HuH-7.5 (cell line): Measurements from ENCODE around the gene THEM4.
A peak's percentile ranks its signal among the peaks of the same experiment; 100 is the strongest.

Source experiments
- DNase-seq: peaks from one replicate; pipeline ENCODE4 v3.0.0; 2011; ENCODE audit warnings: low spot score

The THEM4 gene

DNA sequence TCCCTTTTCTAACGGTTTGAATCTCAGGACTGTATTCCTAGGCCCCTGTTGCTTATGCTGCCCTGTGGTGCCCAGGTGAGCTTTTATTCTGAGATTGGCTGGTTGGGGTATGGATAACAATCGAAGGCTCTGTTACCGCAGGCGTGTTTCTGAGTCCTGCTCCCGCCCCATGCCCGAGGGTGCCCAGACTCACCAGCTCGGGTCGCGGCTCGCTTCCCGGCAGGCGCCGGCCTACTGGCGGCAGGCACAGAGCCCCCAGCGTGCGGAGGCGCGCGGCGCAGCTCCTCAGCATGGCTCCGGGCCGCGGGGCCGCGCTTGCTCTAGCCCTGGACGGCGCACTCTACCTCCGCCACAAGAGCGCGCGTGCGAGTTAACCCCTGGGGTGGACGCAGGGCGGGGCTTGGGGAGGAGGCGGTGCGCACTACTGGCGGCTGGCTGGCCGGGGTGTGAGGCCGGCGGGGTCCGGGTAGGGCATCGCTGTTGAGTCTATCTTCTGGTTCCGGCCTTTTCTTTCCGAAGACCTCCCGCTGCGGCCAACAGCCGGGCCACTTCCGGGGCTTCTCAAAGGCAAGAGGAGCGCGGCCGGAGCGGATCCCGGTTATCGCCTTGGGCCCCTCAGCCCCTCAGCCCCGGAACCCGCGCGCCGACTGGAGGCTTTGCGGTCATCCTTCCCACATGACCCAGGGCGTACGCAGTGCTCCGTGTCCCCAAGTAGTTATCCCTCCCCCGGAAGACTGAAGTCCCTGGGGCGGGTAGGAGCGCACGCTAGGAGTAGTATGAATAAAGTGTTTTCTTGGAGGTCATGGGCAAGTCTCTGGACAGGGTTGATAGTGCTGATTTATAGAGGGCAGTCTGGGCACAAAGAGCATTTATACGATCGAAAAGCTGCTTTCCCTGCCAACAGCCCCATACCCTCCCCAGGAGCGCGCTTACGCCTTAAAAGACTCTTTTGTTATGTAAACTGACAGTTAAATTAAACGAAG is at the start of gene THEM4:
Gene THEM4, minus strand, starts transcription at position 345 of the 983 bp plus-strand sequence. Its CDS starts 53 bp downstream, at position 292.
- DNase-seq = peak; percentile 96

GRCh38 chr1:151958959-151959358 is 49.6 kb upstream of the THEM4 start:
- DNase-seq = no peak

GRCh38 chr1:151956957-151957497 is 47.7 kb upstream of the THEM4 start:
- no peak for DNase-seq

- DNase-seq = no peak
Measured at GRCh38 chr1:151953409-151954094, 44.2 kb upstream of the THEM4 start.

GRCh38 chr1:151952811-151953210 is 43.5 kb upstream of the THEM4 start:
- DNase-seq = no peak

DNA sequence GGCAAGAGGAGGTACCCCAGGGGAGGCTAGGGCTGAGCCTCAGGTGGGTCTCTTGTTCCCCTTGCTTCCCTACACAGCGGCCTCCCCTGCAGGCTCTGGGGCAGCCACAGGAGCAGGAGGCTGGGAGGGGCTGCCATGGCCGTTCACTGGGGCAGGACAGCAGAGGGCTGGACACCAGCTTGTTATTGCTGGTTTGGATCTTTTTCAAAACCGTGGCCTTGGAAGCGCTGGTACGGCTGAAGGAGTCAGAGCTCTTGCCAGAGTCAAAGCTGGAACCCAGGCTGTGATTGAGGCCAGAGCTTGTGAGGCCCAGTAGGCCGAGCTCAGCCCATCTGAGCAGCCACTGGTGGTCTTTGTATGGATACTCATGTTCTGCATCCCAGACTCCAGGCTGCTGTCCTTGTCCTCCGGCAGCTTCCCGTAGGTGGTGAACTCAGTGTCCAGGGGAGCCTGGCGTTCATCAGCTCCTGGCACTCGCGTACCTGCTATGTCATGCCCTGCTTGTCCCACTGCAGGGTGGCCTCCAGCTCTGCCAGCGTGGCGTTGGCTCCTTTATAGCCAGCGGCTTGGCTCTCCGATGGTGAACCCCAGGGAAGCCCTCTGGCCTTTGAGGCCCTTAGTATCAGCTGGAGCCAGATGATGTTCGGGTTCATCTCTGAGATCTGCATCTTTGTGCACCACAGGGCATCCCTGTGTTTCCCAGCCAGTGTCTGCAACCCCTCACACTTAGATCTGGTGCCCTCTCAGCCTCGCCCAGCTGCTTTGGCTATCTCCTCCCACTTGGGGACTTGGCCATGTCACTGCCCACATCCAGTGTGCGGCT is 40.3 kb upstream of the THEM4 start:
- DNase-seq = no peak

- DNase-seq = no peak
Measured at GRCh38 chr1:151948506-151948905, 39.2 kb upstream of the THEM4 start.

DNA sequence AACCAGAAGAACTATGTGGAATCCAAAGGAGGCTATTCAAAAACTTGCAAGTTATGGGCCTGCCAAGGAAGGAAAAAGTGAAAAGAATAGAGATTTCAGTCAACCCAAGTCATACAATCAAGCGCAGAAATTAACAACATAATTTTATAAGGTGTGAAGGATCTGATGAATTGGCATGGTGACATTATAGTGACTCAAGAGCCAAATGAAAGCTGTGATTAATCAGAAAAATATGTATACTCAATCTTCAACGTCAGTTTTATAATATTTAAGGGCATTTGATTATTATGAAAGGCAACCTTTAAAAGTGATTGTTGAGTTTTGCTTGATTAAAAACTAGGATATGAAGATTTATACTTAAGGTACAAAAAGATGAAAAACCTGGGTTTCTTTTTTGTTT is 37.8 kb upstream of the THEM4 start:
- DNase-seq = no peak

DNA sequence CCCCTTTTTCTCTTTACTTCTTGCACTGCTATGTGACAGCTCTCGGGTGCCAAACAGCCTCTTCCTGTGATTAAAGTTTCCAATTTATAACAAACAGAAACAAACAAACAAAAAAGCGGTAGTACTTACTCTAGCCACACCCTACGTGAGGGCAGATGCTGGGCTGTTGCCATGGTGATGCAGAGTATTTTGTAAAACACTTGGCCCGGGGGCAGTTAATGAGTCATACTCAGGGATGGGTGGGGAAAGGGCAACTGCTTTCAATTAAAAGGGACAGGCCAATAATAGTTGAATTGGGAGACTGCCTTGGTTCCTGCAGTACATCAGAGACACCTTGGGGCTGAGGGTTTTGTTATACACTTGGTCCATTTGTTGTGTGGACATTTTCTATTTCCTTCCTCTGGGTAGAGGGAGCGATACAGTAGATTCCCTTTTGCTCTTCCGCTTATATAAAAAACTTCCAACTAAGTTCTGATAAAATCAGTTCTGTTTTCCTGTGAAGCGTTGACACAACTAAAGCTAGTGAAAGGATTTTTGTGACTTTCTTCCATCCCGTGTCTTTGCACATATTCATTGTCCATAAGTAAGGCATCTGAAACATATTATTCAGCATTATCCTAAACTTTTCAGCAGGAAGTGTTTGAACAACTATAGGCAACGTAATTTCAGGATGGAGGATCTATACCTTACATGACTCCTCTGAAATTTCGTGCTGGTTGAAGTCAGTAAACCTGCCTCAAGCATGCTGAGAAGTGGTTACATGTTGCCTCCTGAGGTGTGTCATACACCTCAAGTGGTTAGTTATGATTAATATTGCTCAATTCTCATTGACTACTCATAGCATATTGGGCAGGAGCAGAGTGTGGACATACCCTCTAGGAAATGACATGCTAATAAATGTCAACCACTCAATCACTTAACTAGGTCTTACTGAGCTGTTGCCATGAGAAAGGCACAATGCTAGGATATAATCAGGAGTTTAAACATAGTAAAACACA is 36.7 kb upstream of the THEM4 start:
- DNase-seq = peak; percentile 41

- DNase-seq = no peak
Measured at GRCh38 chr1:151944857-151945575, 35.7 kb upstream of the THEM4 start.

DNA sequence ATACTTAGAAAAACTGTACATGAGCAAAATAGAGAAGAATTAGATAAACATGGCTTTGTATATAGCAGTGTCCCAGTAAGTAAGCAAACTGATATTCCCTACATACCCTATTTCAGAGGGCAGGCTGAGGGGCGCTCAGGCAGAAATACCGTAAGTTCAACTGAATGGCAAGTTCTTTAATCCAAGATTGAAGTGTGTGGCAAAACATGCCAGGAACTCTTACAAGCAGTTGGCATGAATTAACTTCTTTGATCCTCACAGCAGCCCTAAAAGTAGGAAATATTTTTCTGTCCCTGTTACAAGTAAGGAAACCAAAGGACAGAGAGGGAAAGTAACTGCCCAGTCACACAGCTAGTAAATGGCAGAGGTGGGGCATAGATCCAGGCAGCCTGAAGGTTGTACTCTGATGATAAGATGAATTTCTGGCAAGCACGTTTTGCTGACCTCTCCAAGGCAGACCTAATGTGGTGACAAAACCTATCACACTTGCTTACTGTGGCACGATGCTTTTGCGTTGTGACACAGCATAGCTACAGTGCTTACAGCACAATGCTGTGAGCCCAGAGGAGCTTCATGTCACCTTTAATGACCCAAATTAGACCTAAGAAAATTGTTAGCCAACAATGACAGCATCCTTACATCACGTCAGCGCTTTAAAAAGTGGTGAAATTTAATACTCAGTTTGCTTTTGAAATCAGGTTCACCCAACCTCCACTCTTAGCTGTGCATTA is 35.0 kb upstream of the THEM4 start:
- DNase-seq = no peak

DNA sequence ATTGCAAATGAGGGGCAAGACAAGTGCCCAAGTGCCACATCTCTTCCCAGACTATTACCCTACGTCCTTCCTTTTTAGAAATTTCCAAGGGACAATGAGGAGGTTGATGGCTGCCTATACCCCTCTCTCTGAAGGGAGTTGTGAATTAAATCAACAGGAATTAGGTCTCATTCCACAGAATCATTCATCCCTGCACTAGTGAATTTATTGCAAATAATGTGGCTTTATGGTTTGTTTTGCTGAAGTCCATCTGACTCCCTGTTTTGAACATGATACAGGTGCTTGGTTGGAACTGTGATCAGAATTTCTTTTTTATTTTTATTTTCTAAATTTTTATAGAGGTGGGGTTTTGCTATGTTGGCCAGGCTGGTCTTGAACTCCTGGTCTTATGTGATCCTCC is 34.3 kb upstream of the THEM4 start:
- no peak for DNase-seq

DNA sequence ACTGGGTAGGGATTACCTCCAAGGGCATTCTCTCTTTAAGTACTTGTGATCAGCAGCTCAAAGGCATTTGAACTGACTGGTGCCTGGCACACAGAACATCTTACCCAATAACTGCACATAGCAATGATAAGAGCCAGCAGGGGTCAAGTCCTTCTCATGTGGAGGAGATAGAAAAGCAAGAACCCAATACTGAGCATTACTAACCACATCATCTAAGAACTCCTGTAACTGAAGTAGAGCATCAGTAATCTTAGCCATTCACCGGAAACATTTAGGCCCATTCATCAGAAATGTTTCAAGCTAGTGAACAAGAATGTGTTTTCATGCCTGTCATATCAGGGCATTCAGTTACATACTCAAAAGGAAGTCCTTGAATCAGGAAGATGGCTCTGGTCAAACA is 33.6 kb upstream of the THEM4 start:
- no peak for DNase-seq

DNA sequence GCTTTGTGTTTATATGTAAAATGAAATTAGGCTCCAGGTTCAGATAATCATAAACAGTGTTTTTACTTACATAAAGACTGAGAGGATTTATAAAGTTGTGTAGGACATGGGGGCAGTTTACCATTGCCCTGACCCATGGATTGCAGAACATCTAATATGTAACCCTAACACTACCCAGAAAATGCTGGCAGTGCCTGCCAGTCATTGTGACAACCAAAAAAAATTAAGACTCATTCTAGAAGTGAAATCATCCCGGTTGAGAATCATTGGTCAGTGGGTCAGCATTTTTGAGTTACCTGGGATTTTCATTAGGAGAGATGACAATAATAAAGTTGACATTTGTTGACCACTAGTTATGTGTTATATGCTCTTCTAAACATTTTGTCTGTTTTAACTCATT is 31.2 kb upstream of the THEM4 start:
- DNase-seq = no peak

DNA sequence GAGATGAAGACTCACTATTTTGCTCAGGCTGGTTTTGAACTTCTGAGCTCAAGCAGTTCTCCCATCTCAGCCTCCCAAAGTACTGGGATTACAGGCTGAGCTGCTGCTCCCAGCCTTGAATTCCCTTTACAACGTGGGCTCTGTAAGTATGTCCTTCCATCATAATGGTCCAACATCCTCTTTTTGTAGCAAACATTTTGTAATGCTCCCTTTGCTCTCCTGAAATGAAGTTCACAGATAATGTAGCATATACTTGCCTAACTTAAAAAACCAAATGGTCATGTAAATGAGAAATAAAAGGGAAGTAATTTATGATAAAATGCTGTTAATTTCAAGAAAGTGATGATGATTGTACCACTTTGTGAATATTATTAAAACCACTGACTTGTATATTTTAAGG is 30.5 kb upstream of the THEM4 start:
- no peak for DNase-seq

DNA sequence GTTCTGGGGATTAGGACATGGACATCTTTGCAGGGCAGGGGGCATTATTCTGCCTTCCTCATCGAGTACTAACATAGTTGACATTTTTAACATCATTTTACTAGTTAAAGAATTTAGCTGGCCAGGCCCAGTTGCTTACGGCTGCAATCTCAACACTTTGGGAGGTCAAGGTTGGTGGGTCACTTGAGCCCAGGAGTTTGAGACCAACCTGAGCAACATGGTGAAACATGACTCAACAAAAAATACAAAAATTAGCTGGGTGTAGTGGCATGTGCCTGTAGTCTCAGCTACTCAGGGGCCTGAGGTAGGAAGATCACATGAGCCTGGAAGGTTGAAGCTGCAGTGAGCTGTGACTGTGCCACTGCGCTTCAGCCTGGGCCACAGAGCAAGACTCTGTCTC is 29.8 kb upstream of the THEM4 start:
- no peak for DNase-seq

DNA sequence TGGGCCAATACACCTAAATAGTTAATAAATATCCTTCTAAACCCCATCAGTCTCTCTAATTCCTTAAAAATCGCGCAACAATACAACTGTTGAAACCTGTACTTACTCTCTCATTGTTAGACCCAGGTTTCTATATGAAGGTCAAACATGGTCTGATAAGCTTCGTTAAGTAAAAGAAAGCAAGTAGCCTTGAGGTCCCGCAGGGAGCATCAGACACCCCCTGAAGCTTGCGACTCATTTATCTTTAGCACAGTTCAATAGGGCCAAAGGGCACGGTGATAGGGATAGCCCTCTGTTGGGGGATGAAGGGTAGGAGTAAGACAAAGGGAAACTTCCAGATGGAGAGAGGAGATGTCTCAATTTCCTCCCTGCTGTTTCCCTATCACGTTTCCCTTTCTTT is 27.3 kb upstream of the THEM4 start:
- no peak for DNase-seq

DNA sequence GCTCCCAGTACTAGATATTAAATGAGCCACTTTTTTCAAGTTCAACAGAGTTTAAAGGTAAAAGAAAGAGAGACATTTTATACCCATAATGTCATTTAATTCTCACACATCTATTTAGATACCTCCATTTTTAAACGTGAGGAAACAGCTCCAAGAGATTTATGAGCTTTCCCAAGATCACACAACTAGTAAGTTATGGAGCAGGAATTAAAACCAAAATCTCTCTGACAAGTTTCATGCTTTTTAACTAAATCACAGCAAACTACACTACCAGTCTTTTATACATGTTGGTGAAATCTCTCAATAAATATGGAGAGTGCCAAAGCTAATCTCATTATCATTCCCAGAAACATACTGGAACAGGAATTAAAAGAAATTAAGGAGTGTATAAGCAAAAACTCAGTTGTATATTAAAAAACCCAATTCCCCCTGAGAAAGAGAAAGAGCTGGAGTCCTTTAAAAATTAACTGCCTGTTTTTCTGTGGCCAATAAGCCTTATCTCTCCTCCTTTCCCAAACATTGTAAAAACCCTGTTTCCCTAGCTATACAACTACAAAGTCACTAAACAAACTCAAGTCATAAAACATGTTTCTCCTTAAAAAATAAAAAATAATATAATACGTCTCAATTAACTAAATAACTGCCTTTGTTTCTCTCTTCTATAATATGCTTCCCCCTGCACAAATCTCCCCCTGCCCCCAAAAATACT is 26.7 kb upstream of the THEM4 start:
- no peak for DNase-seq

GRCh38 chr1:151935154-151935553 is 25.8 kb upstream of the THEM4 start:
- no peak for DNase-seq
